ENCODE measurements around the gene MAP4K3.

GRCh38 chr2:39246382-39246980 is 190.6 kb downstream of the MAP4K3 start:
- no peak for TF ChIP-seq EZH2 (IDR thresholded peaks at IDR 0.05; ENCODE audit: insufficient read depth, low read length)
- TF ChIP-seq, protein P1, sequence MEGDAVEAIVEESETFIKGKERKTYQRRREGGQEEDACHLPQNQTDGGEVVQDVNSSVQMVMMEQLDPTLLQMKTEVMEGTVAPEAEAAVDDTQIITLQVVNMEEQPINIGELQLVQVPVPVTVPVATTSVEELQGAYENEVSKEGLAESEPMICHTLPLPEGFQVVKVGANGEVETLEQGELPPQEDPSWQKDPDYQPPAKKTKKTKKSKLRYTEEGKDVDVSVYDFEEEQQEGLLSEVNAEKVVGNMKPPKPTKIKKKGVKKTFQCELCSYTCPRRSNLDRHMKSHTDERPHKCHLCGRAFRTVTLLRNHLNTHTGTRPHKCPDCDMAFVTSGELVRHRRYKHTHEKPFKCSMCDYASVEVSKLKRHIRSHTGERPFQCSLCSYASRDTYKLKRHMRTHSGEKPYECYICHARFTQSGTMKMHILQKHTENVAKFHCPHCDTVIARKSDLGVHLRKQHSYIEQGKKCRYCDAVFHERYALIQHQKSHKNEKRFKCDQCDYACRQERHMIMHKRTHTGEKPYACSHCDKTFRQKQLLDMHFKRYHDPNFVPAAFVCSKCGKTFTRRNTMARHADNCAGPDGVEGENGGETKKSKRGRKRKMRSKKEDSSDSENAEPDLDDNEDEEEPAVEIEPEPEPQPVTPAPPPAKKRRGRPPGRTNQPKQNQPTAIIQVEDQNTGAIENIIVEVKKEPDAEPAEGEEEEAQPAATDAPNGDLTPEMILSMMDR (IDR thresholded peaks at IDR 0.05; ENCODE audit: insufficient read depth, low read depth, low read length) = no peak

Data from astrocyte (in vitro differentiated cells and primary cell).